ENCODE measurements around the gene FBXW5.

The FBXW5 gene

DNA sequence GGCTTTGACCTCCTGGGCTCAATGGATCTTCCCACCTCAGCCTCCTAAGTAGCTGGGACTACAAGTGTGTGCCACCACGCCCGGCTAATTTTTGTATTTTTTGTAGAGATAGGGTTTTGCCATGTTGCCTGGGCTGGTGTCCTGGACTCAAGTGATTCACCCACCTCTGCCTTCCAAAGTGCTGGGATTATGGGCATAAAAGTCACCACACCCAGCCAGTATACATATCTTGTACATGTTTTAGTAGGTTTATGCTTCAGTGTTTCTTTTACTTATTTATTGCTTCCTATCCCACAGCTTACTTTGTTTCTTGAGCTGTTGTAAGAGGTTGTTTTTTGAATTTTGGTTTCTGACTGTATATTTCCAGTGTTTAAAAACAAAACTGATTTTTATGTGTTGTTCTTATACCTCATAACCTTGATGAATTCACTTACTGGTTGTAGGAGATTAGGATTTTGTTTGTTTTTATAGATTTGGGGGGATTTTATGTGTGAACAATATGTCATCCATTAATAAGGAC is 12.9 kb downstream of the FBXW5 start:
- DNase-seq, result no peak

DNA sequence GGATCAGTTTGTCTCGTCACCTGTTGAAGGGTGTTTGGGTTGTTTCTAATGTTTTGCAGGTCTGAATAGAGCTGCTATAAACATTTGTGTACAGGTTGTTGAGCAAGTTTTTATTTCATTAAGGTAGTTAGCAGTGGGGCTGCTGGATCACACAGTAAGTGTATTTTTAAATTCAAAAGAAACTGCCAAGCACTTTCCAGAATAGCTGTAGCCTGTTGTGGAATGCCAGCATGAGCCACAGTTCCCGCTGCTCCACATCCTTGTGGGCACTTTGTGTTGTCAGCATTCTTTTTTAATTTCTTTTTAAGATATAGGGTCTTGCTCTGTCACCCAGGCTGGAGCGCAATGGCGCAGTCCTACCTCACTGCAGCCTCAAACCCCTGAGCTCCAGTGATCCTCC is 14.5 kb downstream of the FBXW5 start:
- no peak for DNase-seq

DNA sequence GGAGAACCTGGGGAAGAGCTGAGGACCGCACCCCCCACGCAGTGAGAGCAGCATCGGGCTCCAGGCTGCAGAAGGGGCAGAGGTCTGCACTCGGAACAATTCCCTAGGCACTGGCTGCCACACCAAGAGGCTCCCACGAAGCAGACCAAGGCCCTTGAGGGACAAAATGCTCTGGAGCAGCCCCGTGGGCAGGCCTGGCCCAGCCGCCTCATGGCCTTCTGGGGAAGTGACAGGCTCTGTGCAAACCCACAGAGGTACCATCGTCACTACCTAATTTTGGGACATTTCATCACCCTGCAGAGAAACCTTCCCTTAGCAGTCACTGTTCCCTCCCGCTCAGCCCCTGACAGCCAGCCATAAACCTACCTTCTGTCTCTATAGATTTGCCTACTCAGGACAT is 15.9 kb downstream of the FBXW5 start:
- no peak for DNase-seq

DNA sequence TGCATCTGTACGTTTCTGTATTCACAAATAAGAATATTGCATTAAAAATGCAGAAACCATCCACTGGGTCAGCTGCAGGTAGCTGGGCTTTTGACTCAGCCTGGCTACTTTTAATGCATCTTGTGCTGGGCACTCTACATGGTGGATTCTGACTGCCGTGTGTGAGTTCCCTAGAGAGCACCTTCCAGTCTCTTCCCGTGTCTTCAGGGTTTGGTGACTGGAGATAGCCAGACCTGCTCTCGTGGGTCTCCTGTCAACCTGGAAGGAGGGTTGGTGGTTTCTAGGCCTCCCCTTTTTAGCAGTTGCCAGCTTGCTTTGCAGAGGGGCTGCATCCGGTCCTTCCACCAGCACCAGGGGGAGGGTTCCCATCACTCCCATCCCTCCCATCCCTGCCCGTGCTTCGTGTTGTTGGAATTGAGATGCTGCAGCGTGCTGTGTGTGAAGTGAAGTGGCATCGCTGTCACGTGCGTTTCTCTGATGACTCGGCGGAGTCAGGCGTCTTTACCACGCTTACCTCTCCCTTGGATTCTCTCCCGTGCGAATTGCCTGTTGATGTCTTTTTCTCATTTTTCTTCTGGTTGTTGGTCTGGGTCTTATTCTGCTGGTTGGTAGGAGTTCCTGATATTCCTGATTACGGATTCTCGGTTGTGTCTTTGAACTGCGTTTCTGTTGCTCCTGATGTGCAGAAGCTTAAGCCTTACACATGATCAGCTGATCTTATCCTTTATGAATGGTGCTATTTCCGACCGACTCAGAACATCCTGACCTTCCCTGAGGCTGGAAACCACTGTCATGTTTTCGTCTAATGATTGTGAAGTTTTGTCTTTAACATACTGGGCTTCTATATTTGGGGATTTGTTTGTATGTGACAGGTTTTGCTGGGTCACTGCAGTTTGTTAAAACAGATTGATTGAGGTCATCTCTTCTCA is 16.9 kb downstream of the FBXW5 start:
- DNase-seq, result no peak

DNA sequence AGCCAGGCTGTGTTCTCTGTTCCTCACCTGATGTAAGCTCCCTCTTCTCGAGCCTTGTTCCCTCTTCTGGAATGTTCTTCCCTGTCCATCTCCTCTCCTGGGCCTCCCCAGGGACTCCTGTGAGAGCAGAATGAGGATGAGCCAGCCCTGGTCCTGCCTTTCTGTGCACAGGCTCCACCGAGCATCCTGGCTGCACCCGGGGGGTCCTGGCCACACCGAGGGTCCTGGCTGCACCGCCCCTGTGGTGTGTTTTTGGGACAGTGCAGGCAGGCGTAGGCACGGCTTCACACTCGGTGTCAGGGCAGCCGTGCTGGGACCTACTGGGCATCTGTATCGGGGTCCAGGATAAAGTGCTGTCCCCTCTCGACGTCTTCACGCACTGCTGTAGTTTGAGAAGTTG is 17.8 kb downstream of the FBXW5 start:
- DNase-seq, result no peak

DNA sequence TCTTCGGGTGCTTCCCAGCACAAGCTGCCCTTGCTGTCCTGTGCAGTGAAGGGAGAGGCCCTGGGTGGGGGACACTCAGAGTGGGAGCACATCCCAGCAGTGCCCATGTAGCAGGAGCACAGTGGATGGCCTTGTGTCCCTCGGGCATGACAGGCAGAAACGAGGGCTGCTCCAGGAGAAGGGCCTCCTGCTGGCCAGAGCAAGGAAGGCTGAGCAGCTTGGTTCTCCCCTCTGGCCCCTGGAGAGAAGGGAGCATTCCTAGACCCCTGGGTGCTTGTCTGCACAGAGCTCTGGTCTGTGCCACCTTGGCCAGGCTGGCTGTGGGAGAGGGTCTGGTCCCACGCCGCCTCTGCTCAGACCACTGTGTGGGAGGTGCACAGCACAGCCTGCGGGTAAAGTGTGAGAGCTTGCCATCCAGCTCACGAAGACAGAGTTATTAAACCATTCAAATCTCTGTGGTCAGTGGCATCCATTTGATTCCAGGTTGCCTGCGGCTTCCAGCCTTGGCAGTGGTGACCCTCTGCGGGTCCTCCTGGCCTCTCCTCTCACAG is 18.3 kb downstream of the FBXW5 start:
- DNase-seq, result no peak

DNA sequence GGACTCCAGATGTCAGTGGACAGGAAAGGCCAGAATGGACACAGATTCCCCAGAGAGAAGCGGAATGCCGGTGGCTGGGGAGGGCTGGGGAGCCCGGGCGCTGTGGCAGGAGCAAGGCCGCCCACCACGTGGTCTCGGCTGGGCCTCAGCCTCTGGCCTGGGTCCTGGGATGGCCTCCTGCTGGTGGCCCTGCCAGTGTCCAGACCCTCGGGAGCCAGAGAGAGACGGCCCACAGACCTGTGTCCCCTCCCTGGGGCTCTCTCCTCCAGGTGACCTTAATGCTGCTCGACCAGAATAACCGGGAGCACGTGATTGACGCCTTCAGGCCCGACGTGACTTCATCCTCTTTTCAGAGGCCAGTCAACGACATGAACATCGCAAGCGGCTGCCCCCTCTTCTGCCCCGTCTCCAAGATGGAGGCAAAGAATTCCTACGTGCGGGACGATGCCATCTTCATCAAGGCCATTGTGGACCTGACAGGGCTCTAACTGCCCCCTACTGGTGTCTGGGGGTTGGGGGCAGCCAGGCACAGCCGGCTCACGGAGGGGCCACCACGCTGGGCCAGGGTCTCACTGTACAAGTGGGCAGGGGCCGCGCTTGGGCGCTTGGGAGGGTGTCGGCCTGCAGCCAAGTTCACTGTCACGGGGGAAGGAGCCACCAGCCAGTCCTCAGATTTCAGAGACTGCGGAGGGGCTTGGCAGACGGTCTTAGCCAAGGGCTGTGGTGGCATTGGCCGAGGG is 19.0 kb downstream of the FBXW5 start:
- no peak for DNase-seq

DNA sequence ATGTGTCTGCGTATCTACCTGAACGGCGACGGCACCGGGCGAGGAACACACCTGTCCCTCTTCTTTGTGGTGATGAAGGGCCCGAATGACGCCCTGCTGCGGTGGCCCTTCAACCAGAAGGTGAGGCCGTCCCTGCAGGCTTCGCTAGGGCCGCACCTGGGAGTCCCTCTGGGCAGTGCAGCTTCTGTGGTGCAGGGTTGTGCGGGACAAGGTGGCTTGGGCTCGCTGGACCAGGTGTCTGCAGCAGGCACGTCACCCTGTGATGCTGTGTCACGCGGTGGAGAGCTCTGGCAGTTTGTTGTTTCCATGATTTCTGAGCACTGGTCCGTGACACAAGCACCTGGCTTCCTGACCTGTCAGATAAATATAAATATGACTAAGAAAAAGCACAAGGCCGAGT is 20.7 kb downstream of the FBXW5 start:
- DNase-seq, result no peak

DNA sequence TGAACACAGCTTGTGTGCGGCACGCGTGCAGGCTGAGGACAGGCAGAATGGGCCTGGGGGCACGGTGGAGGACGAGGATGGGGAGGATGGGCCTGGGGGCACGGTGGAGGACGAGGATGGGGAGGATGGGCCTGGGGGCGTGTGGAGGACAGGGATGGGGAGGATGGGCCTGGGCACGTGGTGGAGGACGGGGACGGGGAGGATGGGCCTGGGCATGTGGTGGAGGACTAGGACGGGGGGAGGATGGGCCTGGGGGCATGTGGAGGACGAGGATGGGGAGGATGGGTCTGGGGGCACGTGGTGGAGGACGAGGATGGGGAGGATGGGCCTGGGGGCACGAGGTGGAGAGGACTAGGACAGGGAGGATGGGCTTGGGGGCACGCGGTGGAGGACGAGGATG is 22.0 kb downstream of the FBXW5 start:
- DNase-seq, result no peak

DNA sequence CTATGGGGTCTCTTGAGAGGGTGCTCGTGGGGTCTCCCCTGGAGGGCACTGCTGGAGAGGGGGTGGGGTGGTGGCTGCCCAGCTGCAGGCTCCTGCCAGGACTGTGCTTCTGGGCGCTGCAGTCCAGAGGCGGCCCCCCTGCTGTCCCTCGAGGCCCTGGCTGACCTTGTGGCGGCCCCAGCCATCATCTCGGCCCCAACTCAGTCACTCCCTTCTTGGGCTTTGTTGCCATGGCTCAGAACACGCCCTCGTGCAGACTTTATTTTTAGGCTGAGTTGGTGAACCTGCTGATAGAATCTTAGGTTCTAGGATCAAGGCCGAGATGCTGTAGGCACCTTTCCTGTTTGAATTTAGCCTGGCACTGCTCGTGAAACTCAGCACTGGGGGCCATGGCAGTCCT is 22.8 kb downstream of the FBXW5 start:
- DNase-seq, result no peak

DNA sequence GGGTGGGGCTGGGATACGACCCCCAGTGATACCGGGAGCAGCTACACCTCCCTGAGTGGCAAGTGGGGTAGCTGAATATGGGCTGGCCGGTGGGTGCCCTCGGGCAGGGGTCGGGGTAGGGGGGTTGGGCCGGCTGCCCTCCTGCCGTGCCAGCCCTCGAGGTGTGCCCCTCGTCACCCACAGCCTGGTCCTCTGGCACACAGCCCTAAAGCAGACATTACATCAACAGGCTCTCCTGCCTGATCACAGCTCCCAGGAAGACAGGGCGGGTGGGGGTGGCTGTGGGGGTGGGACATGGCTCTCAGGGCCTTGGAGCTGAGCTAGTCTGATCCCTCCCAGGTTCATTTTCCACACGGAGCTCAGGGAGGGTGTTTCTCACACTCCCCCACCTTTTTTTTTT is 23.2 kb downstream of the FBXW5 start:
- no peak for DNase-seq

DNA sequence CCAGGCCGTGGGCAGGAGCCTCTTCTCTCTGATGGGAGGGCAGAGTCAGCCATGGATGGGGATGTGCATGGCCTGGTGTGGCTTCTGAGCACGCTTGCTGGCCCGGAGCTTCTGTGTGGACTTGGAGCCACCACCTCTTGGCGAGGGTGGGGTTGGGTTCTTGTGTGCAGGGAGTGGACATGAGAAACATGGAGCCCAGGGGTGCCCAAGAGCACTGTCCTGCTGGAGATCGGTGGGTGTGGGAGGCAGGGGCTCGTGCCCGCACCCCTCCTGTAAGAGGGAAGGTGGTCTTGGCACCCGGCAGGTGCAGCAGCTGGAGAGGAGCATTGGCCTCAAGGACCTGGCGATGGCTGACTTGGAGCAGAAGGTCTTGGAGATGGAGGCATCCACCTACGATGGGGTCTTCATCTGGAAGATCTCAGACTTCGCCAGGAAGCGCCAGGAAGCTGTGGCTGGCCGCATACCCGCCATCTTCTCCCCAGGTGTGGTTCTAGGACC is 23.8 kb downstream of the FBXW5 start:
- no peak for DNase-seq

DNA sequence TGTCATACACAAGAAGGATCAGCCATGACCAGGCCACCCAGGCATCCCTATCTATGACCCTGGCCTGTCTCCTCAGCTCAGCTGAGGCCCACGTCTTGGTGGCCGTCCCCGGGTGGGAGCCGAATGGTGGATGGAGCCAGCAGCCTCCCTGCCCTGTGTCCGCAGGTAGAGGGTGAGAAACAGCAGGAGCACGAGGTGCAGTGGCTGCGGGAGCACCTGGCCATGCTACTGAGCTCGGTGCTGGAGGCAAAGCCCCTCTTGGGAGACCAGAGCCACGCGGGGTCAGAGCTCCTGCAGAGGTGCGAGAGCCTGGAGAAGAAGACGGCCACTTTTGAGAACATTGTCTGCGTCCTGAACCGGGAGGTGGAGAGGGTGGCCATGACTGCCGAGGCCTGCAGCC is 24.5 kb downstream of the FBXW5 start:
- DNase-seq, result no peak

DNA sequence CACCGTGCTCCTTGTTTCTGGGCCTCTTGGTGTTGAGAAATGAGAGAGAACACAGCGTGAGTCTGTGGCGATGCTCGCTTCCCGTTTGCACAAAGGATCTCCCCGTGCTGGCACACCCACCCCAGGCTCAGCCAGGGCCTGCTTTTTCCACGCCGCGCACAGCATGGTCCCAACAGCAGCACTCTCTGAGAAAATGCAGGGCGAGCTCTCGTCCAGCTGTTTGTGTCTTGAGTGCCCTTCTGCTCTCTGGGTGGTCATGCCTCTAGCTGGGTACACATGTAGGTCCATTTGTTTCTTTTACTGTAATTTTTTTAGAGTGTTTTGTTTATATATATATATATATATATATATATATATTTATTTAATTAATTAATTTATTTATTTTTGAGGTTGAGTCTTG is 26.6 kb downstream of the FBXW5 start:
- DNase-seq, result no peak

DNA sequence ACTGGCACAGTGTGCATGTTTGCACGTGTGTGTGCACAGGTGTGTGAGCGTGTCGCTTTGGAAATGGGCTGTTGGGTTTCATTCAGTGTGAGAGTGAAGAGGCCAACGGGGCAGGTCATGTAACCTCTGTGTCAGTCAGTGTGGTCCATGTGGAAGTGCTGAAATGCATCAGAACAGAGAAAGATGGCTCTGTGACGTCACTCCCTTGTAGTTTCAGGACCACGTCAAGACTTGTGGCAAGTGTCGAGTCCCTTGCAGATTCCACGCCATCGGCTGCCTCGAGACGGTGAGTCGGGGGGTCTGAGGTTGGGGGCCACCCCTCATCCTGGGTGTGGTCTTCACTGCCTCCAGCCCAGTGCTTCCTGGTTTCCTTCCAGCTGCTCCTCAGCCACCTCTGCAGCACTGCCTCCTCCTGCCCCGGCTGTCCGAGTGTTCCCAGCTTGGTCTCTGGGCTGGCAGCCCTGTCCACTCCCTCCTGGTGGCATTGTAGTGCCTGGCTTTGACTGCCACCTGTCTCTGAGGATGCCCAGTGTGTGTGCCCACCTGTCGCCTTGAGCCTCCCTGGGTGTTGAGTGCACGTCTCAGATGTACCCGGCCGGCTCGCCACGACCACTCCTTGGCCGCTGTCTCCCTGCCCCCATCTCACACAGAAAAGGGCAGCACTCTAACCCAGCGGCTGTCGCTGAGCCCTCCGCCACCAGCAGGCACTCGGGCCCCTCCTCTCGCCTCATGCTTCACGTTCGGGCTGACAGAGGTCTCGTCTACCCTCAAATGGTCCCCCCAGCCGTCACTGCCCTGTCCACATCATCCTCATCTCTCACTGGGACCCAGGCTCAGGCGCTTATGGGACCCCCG is 28.0 kb downstream of the FBXW5 start:
- no peak for DNase-seq

DNA sequence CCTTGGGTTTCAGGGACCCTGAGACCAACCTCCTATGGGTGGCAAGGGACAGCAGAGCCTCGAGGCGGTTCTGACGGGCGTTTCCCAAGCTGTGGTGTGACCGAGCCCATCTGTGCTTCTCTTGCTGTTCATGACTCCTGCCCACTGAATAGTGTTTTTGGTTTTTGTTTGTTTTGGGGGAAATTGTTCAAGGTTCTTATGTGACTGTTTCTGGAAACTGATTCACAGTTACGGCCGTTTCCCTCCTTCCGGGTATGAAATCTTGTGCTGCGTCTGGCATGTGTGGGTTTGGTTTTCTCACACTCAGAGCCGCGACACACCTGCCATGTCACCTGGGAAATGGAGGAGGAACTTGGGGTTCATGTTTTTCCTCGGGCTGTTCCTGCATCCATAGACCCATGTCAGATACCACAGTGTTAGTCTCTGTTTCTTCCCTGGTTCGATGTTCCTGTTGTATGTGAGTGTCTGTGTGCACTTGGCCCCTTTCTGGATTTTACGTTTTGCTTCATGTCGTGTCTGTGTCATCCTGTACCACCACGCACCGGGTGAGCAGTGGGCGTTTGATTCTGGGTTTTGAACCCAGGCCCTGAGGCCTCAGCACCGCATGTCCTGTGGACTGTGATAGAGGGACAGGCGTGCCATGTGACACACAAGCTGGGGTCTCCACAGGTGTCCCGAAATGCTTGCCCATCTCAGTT is 28.8 kb downstream of the FBXW5 start:
- no peak for DNase-seq

DNA sequence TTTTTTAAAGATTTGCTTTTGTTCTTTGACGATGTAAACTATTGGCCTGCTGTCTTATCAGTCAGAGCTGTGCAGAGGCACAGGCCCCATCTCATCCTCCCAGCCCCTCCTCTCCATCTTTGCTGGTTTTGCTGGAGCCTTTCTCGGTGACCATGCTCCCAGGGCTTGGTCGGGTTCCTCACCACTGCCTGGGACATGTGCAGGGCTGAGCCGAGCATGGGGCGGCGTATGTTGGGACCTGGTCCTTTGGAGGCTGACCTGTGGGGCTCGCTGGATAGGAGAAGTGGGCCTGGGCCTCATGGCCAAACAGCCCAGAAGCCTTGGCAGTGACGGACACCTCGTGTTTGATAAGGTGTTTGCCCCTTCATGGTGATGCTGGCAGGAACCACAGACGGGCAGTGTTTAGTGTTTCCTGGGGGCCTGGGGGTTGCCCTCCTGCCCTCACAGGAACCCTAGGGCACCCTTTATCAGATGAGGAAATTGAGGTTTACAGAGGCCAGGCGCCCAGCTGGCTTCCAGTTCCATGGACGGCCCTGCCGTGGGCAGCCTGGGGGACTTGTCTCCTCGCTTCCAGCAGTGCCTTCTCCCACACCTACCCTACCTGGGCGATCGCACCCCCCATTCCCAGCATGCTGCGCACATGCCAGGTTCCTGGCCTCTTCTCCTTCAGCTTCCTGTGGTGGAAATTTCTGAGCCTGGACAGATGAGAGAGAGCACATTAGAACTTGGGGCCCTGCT is 30.7 kb downstream of the FBXW5 start:
- no peak for DNase-seq

DNA sequence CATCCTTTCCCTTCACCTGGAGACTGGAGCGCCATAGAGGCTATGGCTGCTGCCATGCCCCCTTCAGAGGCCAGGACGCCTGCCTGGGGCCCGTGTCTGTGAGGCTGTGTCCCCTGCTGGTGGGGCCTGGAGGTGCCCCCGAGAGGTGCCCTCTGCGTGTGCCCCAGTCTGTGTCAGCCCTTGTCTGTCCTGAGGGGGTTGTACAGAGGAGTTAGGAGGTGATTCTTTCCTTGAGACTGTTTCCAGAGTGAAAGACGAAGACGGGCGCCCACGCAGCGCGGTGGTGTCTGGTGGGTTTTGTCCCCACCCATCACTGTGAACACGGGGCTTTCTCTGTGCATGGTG is 33.7 kb downstream of the FBXW5 start:
- DNase-seq, result no peak

DNA sequence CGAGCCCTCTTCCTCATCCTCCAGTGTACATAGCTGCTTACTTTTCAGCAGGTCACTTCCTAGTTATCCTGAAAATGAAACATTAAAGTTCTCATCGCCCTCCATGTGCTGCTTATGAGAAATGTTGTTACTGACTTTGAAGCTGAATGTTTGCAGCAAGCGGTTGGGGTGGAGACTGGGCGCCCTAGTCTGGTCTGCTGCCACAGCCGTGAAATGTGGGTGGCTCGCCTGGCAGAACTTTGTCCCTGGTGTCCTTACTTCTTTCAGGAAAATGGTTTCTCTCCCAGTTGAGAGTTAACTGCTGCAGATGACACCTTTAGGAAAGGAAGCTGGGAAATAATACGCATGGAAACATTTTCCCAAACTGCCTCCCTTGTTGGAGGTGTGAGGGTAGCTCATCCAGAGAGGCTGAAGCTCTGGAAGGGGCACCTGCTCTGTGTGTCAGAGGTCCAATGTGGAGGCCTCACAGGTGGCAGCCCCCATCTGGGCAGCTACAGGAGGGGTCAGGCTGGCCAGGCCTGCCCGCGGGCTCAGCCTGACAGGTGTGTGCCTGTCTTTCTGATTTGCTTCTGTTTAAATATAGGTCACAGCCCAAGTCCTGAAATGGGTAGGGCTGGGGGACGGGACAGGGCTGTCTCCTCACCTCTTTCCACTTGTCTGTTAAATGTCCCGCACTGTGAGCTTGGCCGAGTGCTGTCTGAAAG is 34.2 kb downstream of the FBXW5 start:
- no peak for DNase-seq

DNA sequence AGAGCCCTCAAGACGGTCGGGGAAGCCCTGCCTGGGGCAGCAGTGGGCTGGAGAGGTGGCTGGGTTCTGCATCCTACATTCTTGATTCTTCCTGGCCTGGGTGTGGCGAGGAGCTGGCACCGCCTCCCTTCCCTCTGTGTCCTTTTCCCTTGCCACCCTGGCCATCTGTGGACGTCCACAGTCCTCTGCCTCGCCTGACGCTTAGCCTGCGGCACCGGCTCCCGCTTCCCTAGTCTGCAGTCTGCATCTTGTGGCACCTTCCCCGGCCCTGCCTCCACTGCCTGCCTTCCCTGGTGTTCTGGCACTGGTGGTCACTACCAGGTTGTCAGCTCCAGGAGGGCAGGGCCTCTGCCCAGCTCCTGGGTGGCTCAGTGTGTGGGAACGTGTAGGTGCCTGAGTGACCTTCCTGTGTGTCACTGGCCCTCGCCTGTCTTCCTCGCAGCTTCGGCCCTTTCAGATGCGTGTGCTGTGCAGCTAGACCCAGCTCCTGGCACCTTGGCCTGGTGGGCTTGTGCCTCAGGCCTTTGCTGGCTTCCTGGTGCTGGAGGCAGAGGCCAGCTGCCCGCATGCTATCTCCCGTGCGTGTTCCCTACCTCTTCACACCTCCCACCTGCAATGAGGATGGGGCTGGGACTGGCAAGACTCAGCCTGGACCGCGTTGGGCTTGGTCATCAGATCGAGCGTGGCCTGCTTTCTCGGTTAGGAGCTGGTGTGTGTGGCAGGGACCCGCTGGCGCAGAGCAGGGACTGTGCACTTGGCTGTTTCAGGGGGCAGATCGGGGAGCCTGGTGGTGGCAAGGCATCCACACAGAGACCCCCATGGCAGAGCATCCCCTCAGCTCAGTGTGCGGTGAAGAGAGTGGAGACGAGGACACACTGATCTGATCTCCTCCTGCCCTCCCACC is 37.3 kb downstream of the FBXW5 start:
- DNase-seq, result no peak
